GM12878 (cell line): ENCODE results near the gene PIGM. TPM values are rescaled to one million over a fixed set of nuclear protein-coding genes. Genes with fewer than 3 reads are reported as not detected.

ENCODE experiments used
- ATAC-seq: fragments of 200-7000 bp; cut with Tn5 transposase; 3 replicates; pipeline ENCODE4 v1.9.1; 2020; ENCODE audit warnings: mild to moderate bottlenecking, moderate library complexity
- BruUV-seq: library from RNA; stranded (reverse); fragments of 400-500 nt; replicated peaks from 2 replicates; lab custom pipeline; 2021; lab: Mats Ljungman, UMichigan
- CTCF ChIA-PET: fragments of 300-600 bp; sonication (Branson Sonifier 250); formaldehyde crosslinking; extraction: SDS; loops from one replicate; lab custom pipeline; 2021; ENCODE audit warnings: inconsistent platforms; lab: Yijun Ruan, JAX
- POLR2A ChIA-PET: fragments of 350-600 bp; formaldehyde crosslinking; extraction: SDS; loops from one replicate; lab custom pipeline; 2021; ENCODE audit warnings: inconsistent platforms; lab: Charles Lee
- RAD21 ChIA-PET: fragments of 300-600 bp; sonication (Branson Sonifier 250); formaldehyde crosslinking; loops from one replicate; lab custom pipeline; 2023; ENCODE audit warnings: antibody characterized with exemption; ENCODE audit not compliant: unreplicated experiment; lab: Charles Lee
- SMC1A ChIA-PET: fragments of 300-600 bp; sonication (Branson Sonifier 250); formaldehyde crosslinking; loops from one replicate; lab custom pipeline; 2023; ENCODE audit not compliant: unreplicated experiment, uncharacterized antibody; lab: Charles Lee
- DNase-seq: peaks from one replicate; pipeline ENCODE4 v3.0.0-alpha.2; 2011; ENCODE audit warnings: low read depth, low spot score
- FAIRE-seq: peaks from 3 replicates; lab custom pipeline; 2011; peaks lifted over from hg19 to GRCh38; lab: Jason Lieb, UNC
- H2AFZ ChIP-seq: 2 replicates; pipeline ENCODE4 v1.6.0; 2011; ENCODE audit warnings: low read depth, low read length, control low read depth; ENCODE audit not compliant: control insufficient read depth
- H3K27ac ChIP-seq: 2 replicates; pipeline ENCODE4 v1.5.1; 2011; ENCODE audit warnings: control low read depth; ENCODE audit not compliant: control insufficient read depth, insufficient read depth
- H3K27me3 ChIP-seq, 2 experiments: replicated peaks in 1 of 2; 2 replicates each; pipeline versions ENCODE4 v1.6.0 to v1.6.1; 2011; ENCODE audit warnings: low read length in 1 of 2; ENCODE audit not compliant: control insufficient read depth in 2 of 2, insufficient read depth in 2 of 2
- H3K36me3 ChIP-seq, 2 experiments: 2 replicates each; pipeline ENCODE4 v1.5.1; 2011; ENCODE audit warnings: low read length in 1 of 2; ENCODE audit not compliant: control insufficient read depth in 2 of 2, insufficient read depth in 2 of 2
- H3K4me1 ChIP-seq: 2 replicates; pipeline ENCODE4 v1.6.1; 2011; ENCODE audit warnings: mild to moderate bottlenecking, low read length, moderate library complexity, mixed read lengths; ENCODE audit not compliant: control insufficient read depth, insufficient read depth
- H3K4me2 ChIP-seq: 2 replicates; pipeline ENCODE4 v1.6.0; 2011; ENCODE audit warnings: control low read depth; ENCODE audit not compliant: control insufficient read depth, insufficient read depth
- H3K4me3 ChIP-seq: fragments of 200-600 bp; sonication (generic); 2 replicates; pipeline ENCODE4 v1.5.1; 2016
- H3K79me2 ChIP-seq: 2 replicates; pipeline ENCODE4 v1.6.0; 2011; ENCODE audit warnings: low read length; ENCODE audit not compliant: control insufficient read depth, insufficient read depth
- H3K9ac ChIP-seq: 2 replicates; pipeline ENCODE4 v1.8.0; 2011; ENCODE audit warnings: low read length, control low read depth, mixed read lengths; ENCODE audit not compliant: control insufficient read depth, insufficient read depth
- H3K9me3 ChIP-seq: replicated peaks from 3 replicates; pipeline ENCODE4 v1.5.1; 2011; ENCODE audit warnings: mild to moderate bottlenecking, low read length; ENCODE audit not compliant: control insufficient read depth, insufficient read depth
- H4K20me1 ChIP-seq: 2 replicates; pipeline ENCODE4 v1.6.0; 2011; ENCODE audit not compliant: control insufficient read depth, insufficient read depth
- CBFB ChIP-seq: IDR thresholded peaks from 2 replicates; pipeline ENCODE4 v1.6.1; 2016; ENCODE audit warnings: antibody characterized with exemption, low read depth
- IKZF2 ChIP-seq, 2 experiments: fragments of 450-650 bp; IDR thresholded peaks; 2 replicates each; pipeline ENCODE4 v1.6.1; 2017; ENCODE audit warnings: mild to moderate bottlenecking in 2 of 2, moderate library complexity in 2 of 2
- IRF4 ChIP-seq: IDR thresholded peaks from 2 replicates; pipeline ENCODE4 v1.6.1; 2011; ENCODE audit warnings: low read depth, low read length
- POLR2A ChIP-seq: IDR thresholded peaks from 2 replicates; pipeline ENCODE4 v1.6.1; 2011; ENCODE audit warnings: low read depth, mild to moderate bottlenecking, low read length
- RUNX3 ChIP-seq: IDR thresholded peaks from 2 replicates; pipeline ENCODE4 v1.6.1; 2012; ENCODE audit warnings: low read length, inconsistent platforms
- ZNF24 ChIP-seq: fragments of 450-650 bp; IDR thresholded peaks from 2 replicates; pipeline ENCODE4 v1.6.1; 2017; ENCODE audit warnings: antibody characterized with exemption, mild to moderate bottlenecking
- WGBS: methylation state at CpG from one replicate; pipeline ENCODE4 v1.1.6; 2016; ENCODE audit warnings: low lambda C conversion rate; ENCODE audit not compliant: insufficient replicate concordance, insufficient coverage; ENCODE audit errors: missing lambda C conversion rate; 5-methylcytosine and 5-hydroxymethylcytosine counted together
- in situ Hi-C: fragments of 300-500 bp; cut with MboI; formaldehyde crosslinking; loops from 9 replicates; pipeline ENCODE4 v1.14.3; 2018; ENCODE audit warnings: mixed read lengths
- intact Hi-C: fragments of 100-400 bp; cut with micrococcal nuclease; formaldehyde crosslinking; loops from one replicate; pipeline ENCODE4 v1.14.2; 2022; ENCODE audit not compliant: unreplicated experiment
- polyA plus RNA-seq, 11 experiments: library from polyadenylated mRNA; depleted of rRNA in 4 of 11; unstranded in 6 of 11; stranded (reverse) in 5 of 11; fragments of >200 nt; fragmentation: Nextera tagmentation in 4 of 11; fragmentation: Illumina TruSeq in 1 of 11; extraction: Ambion mirVana in 4 of 11; extraction: Trizol in 1 of 11; gene quantifications; 1 replicate in 1 of 11; 2 replicates in 10 of 11; pipeline versions ENCODE4 v1.2.1 to v1.2.3, GENCODE V29; 2011 to 2016; ENCODE audit warnings: inconsistent platforms in 2 of 11, missing spikeins in 2 of 11, low read depth in 1 of 11
- total RNA-seq, 4 experiments: library from RNA; depleted of rRNA in 3 of 4; stranded (reverse); fragments of >200 nt in 3 of 4; fragmentation: Illumina TruSeq in 1 of 4; extraction: Trizol in 1 of 4; gene quantifications; 2 replicates each; pipeline versions ENCODE4 v1.2.1 to v1.2.3, GENCODE V29; 2013 to 2021
- TF ChIP-seq, protein P1 (sequence below): fragments of 450-650 bp; IDR thresholded peaks from 2 replicates; pipeline ENCODE4 v1.6.1; 2018; ENCODE audit warnings: borderline replicate concordance, mild to moderate bottlenecking; ENCODE audit not compliant: partially characterized antibody

PIGM gene
- total and polyA plus RNA-seq, 10 of the 15 experiments (the other 5 are each of a cell fraction or from before 2014, with no cell fraction given), result 2.6 to 6.1 (median 4.6) TPM

- ChIA-PET POLR2A (no interaction called here), SMC1A (interaction anchor here (1.2 to 2.0 kb wide), 2 partner anchors 14 to 17 kb away, joined by 3 to 11 read pairs; no protein-coding TSS in a partner anchor), CTCF (interaction anchor here (3.1 to 49.8 kb wide), 2 partner anchors 18 to 20 kb away, joined by 21 to 1035 read pairs; partner anchors contain the start of genes IGSF8, KCNJ10 and KCNJ9), RAD21 (no interaction called here)
- Histone ChIP-seq H3K36me3 (no peaks in the 10 kb centered on the region), H3K4me1 (no peaks in the 10 kb centered on the region), H3K9ac (no peak overlapping the region), H3K79me2 (no peaks in the 10 kb centered on the region), H2AFZ (no peak overlapping the region), H3K9me3 (no peaks in the 10 kb centered on the region), H3K27me3 (peaks cover 1 to 14% of the 10 kb centered on the region in 2 experiments), H3K4me3 (no peak overlapping the region), H4K20me1 (no peaks in the 10 kb centered on the region), H3K27ac (no peak overlapping the region), H3K4me2 (no peak overlapping the region)
- TF ChIP-seq CBFB, result no peak
- no peak for TF ChIP-seq POLR2A
- TF ChIP-seq RUNX3, result no peak
- TF ChIP-seq ZNF24, result no peak
- no peak for TF ChIP-seq IRF4
- TF ChIP-seq, protein P1, sequence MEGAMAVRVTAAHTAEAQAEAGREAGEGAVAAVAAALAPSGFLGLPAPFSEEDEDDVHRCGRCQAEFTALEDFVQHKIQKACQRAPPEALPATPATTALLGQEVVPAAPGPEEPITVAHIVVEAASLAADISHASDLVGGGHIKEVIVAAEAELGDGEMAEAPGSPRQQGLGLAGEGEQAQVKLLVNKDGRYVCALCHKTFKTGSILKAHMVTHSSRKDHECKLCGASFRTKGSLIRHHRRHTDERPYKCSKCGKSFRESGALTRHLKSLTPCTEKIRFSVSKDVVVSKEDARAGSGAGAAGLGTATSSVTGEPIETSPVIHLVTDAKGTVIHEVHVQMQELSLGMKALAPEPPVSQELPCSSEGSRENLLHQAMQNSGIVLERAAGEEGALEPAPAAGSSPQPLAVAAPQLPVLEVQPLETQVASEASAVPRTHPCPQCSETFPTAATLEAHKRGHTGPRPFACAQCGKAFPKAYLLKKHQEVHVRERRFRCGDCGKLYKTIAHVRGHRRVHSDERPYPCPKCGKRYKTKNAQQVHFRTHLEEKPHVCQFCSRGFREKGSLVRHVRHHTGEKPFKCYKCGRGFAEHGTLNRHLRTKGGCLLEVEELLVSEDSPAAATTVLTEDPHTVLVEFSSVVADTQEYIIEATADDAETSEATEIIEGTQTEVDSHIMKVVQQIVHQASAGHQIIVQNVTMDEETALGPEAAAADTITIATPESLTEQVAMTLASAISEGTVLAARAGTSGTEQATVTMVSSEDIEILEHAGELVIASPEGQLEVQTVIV, result no peak
- TF ChIP-seq IKZF2 (IDR thresholded peaks at IDR 0.05), result no peak
- WGBS, result 62% methylated on average over 3 of the region's 3 CpGs
- FAIRE-seq (no peak), ATAC-seq (no peak), DNase-seq (no peak)
- intact Hi-C loops, result no loop called here
- no TSS peak for BruUV-seq
- in situ Hi-C loops, result no loop called here
Observed at GRCh38 chr1:160064164-160064563, 32.4 kb upstream of the PIGM start.
